Skeletal muscle tissue (tissue), 4 donors: Measurements from ENCODE around the gene TOR2A. TPM values are rescaled to one million over a fixed set of nuclear protein-coding genes. Genes with fewer than 3 reads are reported as not detected.
"Not testable (repeated sequence)": the region's sequence is repeated elsewhere in the genome, so short reads cannot be mapped to it uniquely, and the experiment has no call there.

Source experiments
- H3K27ac ChIP-seq: one replicate; pipeline ENCODE4 v1.7.0; 2013; ENCODE audit warnings: mild to moderate bottlenecking, low read depth, low read length, inconsistent platforms
- H3K27me3 ChIP-seq, 3 donors: one replicate each; pipeline ENCODE4 v1.7.0; 2013; ENCODE audit warnings: low read length in 3 of 3; ENCODE audit not compliant: control insufficient read depth in 3 of 3, insufficient read depth in 3 of 3
- H3K36me3 ChIP-seq, 3 donors: one replicate each; pipeline ENCODE4 v1.7.0; 2013; ENCODE audit warnings: low read length in 3 of 3; ENCODE audit not compliant: control insufficient read depth in 3 of 3, insufficient read depth in 3 of 3
- H3K4me1 ChIP-seq, 3 donors: one replicate each; pipeline ENCODE4 v1.7.0; 2013; ENCODE audit warnings: low read length in 3 of 3, mild to moderate bottlenecking in 3 of 3; ENCODE audit not compliant: control insufficient read depth in 3 of 3, insufficient read depth in 3 of 3
- H3K4me3 ChIP-seq, 3 donors: one replicate each; pipeline ENCODE4 v1.7.0; 2013; ENCODE audit warnings: low read length in 3 of 3
- H3K9ac ChIP-seq, 3 donors: one replicate each; pipeline ENCODE4 v1.7.0; 2013; ENCODE audit warnings: low read length in 3 of 3, mild to moderate bottlenecking in 3 of 3, moderate library complexity in 2 of 3, low read depth in 1 of 3
- H3K9me3 ChIP-seq, 3 donors: one replicate each; pipeline ENCODE4 v1.7.0; 2013; ENCODE audit warnings: low read length in 3 of 3; ENCODE audit not compliant: control insufficient read depth in 3 of 3
- total RNA-seq: library from RNA; depleted of rRNA; stranded (reverse); fragments of >200 nt; gene quantifications from one replicate; pipeline ENCODE4 v1.2.3, GENCODE V29; 2014
- donor health status: Osteomylitis.

The TOR2A gene
- total RNA-seq, result 2.6 TPM

DNA sequence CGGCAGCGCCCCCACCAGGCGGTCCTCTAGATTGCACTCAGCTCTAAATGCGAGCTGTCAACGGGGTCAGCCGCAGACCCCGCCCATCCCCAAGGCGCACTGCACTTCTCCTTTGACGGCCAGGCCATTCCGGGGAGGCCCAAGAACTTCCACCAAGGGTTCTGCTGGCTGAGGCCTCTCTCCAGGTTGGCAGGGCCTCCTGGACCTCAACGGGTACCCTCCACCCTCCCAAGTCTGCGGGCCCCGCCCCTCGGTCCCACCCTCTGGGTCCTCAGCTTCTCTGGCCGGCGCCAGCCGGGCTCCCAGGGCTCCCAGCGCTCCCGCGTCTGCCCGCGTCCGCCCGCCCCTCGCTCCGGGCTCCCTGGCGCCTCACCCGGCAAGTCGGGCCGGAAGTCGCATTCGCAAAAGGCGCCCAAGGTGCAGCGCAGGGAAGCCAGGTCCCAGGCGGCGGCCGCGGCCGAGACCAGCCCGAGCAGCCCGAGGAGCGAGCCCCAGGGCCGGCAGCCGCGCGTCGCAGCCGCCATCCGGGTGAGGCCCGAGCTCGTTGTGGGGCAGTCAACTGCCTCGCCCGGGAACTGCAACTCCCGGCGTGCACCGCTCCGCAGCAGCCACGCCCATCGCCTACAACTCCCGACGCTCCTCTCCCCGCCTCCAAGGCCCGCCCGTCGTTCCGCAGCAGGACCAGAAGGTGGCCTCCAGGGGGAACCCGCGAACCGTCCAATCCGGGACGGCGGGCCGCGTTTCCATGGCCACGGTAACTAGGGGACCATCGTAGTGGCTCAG is at the start of gene TOR2A:
TOR2A (minus strand) TSS at position 548 of the 783 bp plus-strand sequence; CDS start at position 524, 24 bp downstream.
- H3K27ac ChIP-seq, result peak within 1 kb of the TSS; percentile 91
- H3K36me3 ChIP-seq, result peaks cover 6 to 28% (median 21%) of the 10 kb centered on the region in 3 donors
- H3K9ac ChIP-seq, result peak within 1 kb of the TSS; percentile 71 to 89 (median 89)
- peak within 1 kb of the TSS; percentile 77 to 91 (median 84) for H3K4me3 ChIP-seq
- no peaks in the 10 kb centered on the region for H3K9me3 ChIP-seq
- no peaks in the 10 kb centered on the region for H3K27me3 ChIP-seq
- peaks cover 9 to 17% (median 16%) of the 10 kb centered on the region in 3 donors for H3K4me1 ChIP-seq

DNA sequence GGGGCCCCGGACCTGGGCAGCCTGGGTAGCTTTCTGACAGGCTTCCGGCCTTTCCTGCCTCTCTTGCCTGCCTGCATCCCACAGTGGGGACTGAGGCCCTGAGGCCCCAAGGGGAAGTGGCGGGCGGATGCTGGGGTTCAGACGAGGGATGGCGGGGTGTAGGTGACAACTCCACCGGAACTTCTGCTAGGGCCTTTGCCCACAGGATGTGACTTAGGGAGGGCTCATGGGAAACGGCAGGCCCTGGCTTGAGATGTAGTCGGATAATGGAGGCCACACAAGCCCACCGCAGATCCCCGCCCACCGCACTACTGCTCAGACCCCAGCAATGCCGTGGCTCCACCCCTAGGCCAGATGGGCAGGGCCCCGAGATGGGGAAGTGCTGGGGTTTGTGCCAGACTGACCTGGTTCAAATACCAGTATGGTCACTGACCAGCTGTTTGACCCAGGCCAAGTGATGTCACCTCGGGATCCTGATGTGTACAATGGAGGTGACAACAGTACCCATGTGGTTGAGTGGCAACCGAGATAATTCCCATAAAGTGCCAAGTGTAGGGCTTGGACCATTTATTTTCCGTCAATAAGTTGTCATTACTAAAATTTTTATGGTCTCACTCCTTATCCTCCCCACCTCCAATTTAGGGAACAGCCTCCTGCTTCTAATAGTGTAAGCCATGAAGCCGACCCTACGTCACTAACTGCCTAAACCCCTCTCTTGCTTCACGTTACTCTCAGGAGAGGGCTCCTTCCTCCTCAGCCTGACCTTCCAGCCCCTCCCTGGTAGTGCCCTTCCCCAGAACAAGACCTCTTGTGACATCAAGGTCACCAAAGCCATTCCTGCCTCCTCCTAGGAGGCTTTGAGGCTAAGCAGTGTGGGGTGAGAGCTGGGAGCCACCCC is 48.3 kb upstream of the TOR2A start:
- Histone ChIP-seq H3K27ac (peak overlapping the region; percentile 37), H3K9me3 (no peaks in the 10 kb centered on the region), H3K27me3 (no peaks in the 10 kb centered on the region), H3K36me3 (peaks cover 13 to 15% (median 15%) of the 10 kb centered on the region in 3 donors), H3K4me1 (peaks cover 18 to 45% (median 30%) of the 10 kb centered on the region in 3 donors), H3K4me3 (no peak overlapping the region), H3K9ac (no peak overlapping the region)

DNA sequence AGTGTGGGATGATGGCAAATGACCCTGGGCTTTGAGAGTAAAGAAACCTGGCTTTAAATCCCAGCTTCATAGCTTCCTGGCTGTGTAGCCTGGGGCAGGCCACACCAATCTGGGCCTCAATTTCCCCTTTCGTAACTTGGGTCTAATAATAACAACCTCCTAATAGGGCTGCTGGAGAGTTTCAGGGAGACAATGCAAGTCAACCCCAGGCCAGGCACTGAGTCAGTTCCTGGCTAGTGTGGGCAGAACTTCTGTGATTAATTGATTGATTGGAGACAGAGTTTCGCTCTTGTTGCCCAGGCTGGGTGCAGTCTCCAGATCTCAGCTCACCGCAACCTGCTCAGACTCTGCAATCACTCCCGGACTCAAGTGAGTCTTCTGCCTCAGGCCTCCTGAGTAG is 46.7 kb upstream of the TOR2A start:
- no peak overlapping the region for H3K4me3 ChIP-seq

DNA sequence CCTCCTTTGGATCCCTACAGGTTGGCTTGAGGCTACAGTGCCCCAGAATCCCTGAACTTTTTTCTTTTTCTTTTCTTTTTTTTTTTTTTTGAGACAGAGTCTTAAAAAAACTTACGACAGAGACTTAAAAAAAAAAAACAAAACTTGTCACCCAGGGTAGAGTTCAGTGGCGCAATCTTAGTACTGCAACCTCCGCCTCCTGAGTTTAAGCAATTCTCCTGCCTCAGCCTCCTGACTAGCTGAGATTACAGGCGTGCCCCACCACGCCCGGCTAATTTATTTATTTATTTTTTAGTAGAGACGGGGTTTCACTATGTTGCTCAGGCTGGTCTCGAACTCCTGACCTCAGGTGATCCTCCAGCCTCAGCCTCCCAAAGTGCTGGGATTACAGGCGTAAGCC is 45.8 kb upstream of the TOR2A start:
- not testable (repeated sequence) for H3K9me3 ChIP-seq, H3K4me3 ChIP-seq, H3K36me3 ChIP-seq, H3K9ac ChIP-seq, H3K27me3 ChIP-seq, H3K27ac ChIP-seq
- peaks cover 4 to 25% (median 21%) of the 10 kb centered on the region in 3 donors for H3K4me1 ChIP-seq

More for the DNA sequence above, 46.7 kb upstream of the TOR2A start:
- H3K9me3 ChIP-seq, result no peaks in the 10 kb centered on the region
- H3K27ac ChIP-seq, result no peak overlapping the region
- no peaks in the 10 kb centered on the region for H3K36me3 ChIP-seq
- H3K9ac ChIP-seq, result no peak overlapping the region
- no peaks in the 10 kb centered on the region for H3K27me3 ChIP-seq
- peaks cover 9 to 31% (median 24%) of the 10 kb centered on the region in 3 donors for H3K4me1 ChIP-seq

DNA sequence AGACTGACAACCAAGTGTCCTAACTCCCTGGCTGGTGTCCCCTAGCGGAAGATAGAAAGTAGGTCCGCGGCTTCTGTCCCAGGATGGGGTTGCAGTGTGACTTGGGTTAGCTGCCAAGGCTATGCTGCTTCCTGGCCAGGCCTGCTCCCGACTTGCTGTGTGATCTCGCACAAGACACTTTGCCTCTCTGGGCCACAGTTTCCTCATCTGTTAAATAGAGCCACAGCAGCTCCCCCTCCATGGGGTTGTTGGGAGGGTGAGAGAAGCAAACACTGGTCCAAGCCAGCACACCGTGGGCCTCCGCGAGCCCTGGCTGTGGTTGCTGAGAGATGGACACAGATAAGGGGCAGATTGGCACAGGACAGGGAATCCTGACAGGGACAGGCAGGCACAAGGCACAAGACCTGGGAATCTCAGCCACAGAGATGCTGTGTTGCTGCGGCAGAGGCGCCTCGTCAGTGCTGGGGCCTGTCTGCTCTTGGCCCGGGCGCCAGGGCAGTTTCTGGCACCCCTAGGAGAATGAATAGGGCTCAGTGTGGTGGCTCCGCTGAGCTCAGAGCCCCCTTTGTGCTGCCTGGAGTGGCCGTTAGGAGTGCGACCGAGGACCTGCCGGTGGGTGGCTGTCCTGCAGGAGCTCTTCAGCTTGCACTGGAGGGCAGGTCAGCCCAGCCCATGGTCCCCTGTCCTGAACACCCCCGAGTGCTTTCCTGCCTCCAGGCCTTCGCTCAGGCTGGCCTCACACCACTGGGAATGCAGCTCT is 45.2 kb upstream of the TOR2A start:
- Histone ChIP-seq H3K36me3 (no peaks in the 10 kb centered on the region), H3K27me3 (no peaks in the 10 kb centered on the region), H3K9ac (no peak overlapping the region), H3K4me1 (peaks cover 4 to 25% (median 21%) of the 10 kb centered on the region in 3 donors), H3K4me3 (no peak overlapping the region), H3K9me3 (no peaks in the 10 kb centered on the region), H3K27ac (no peak overlapping the region)

DNA sequence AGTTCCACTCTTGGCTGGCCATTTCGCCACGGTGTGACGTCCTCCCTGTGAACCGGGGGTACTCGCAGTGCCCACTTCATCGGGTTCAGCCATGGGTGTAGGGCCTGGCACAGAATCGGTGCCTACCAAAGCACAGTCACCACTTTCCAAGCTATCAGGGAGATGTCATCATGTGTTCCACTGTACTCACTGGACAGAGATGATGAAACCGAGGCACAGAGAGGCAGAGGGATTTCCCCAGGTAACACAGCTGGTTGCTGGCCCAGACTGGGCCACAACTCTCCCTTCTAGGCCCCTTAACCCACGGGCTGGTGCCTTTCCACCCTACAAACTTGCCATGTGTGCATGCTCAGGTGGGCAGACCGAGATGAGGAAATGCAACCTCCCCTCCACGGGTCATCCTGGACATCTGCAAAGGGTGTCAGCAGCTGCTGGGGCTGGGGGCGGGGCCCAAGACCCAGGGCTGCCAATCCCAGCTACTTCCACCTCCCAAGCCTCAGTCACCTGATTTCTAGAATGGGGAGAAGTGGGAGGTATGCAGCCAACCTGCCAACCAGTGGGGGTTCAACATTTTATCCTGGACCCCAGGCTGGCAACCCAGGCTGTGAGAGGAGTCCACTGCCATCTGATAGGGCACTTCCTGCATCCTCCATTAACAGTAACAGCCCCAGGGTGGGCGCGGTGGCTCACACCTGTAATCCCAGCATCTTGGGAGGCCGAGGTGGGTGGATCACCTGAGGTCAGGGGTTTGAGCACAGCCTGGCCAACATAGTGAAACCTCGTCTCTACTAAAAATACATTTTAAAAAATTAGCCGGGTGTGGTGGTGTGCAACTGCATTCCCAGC is 44.3 kb upstream of the TOR2A start:
- Histone ChIP-seq H3K4me1 (peaks cover 0 to 20% (median 17%) of the 10 kb centered on the region in 3 donors), H3K27me3 (no peaks in the 10 kb centered on the region), H3K27ac (peak overlapping the region; percentile 32), H3K4me3 (no peak overlapping the region), H3K36me3 (no peaks in the 10 kb centered on the region), H3K9me3 (no peaks in the 10 kb centered on the region), H3K9ac (peak overlapping the region in 1 of 3 donors; percentile 19)

DNA sequence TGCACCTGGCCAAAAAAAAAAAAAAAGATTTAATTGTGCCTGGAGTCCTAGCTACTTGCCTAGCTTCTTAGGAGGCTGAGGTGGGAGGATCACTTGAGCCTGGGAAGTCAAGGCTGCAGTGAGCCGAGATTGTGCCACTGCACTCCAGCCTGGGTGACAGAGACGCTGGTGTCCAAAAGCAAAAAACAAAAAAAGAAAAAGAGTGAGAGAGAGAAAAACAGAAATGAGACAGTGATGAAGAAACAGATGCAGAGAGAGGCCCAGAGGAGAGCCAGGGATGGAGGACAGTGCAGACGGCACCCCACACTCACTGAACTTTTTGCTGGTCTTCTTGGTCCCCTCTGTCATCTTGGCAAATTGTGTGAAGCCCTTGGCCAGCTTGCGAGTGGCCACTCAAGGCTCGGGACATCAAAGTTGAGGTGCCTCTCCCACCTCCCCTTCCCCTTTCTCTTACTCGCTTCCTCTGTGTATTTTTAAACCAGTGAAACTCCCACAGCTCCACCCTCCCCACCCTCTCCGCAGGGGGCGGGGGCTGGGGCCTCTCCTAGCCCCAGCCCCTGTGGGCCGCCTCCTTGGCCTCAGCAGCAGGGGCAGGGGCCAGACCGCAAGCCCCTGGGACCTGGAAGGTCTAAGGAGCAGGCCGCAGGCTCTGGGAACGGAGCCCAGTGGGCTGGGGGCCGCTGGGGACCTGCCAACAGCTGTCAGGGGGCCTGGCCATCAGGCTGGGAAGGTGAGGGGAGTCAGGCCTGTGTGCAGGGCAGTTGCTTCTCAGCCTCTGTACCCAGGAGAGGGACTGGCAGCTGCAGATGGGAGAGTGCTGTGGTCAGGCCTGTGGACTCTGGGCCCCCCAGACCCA is 43.4 kb upstream of the TOR2A start, which contains the start of gene SH2D3C:
SH2D3C (minus strand) TSS at position 387 of the 856 bp plus-strand sequence; CDS start at position 348, 39 bp downstream.
- peak within 1 kb of the TSS in 2 of 3 donors; percentile 22 to 51 for H3K4me3 ChIP-seq
- H3K9me3 ChIP-seq, result no peaks in the 10 kb centered on the region
- H3K4me1 ChIP-seq, result peaks cover 0 to 17% (median 11%) of the 10 kb centered on the region in 3 donors
- peak within 1 kb of the TSS in 2 of 3 donors; percentile 7 to 54 for H3K9ac ChIP-seq
- no peaks in the 10 kb centered on the region for H3K27me3 ChIP-seq
- H3K27ac ChIP-seq, result peak within 1 kb of the TSS; percentile 32
- H3K36me3 ChIP-seq, result no peaks in the 10 kb centered on the region

DNA sequence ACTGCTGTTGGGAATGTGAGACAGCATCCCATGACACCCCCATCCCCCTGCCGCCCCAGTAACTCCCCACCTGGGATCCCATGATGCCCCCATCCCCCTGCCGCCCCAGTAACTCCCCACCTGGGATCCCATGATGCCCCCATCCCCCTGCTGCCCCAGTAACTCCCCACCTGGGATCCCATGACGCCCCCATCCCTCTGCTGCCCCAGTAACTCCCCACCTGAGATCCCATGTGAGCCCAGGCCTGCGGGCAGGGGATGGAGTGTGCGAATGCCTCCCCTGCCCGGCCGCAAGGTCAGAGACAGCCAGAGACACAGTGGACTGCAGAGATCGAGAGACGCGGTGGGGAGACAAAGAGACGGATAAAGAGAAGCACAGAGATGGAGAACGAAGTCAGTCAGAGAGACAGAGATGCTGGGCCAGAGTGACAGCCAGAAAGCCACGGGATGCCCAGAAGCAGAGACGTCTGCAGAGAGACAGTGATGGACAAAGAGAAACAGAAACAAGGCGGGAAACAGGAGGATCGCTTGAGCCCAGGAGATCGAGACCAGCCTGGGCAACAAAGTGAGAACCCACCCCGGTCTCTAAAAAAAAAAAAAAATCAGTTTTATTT is 42.4 kb upstream of the TOR2A start:
- Histone ChIP-seq H3K4me1 (peaks cover 0 to 12% (median 9%) of the 10 kb centered on the region in 3 donors), H3K27ac (no peak overlapping the region), H3K9me3 (no peaks in the 10 kb centered on the region), H3K9ac (peak overlapping the region in 1 of 3 donors; percentile 54), H3K27me3 (no peaks in the 10 kb centered on the region), H3K36me3 (no peaks in the 10 kb centered on the region), H3K4me3 (peak overlapping the region in 1 of 3 donors; percentile 51)
